ENCODE measurements around the gene CIRBP.

The CIRBP gene

DNA sequence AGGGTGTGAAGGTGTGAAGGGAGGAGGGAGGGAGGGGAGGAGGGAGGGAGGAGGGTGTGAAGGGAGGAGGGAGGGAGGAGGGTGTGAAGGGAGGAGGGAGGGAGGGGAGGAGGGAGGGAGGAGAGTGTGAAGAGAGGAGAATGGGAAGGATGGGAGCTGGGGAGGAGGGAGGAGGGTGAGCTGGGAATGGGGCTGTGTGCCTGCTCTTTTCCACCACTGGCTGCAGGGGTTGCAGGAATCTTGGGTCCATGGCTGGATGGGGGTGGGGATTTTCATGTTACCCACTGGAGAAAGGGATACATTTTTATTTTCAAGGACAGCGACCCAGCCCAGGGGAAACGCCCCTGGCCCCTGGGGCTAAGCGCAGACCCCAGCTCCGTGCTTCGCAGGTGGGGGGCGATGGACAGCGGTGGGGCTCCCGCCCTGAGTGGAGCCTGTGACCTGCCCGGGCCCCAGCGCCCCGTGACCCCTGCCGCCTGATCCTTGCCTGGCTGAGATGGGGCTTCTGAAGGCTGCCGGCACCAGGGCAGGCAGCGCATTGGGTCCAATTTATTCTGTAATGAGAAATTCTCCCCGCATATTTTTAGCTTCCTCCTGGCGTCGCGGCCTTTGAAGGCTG, 13.6 kb downstream of the CIRBP start:
- no peak for DNase-seq

DNA sequence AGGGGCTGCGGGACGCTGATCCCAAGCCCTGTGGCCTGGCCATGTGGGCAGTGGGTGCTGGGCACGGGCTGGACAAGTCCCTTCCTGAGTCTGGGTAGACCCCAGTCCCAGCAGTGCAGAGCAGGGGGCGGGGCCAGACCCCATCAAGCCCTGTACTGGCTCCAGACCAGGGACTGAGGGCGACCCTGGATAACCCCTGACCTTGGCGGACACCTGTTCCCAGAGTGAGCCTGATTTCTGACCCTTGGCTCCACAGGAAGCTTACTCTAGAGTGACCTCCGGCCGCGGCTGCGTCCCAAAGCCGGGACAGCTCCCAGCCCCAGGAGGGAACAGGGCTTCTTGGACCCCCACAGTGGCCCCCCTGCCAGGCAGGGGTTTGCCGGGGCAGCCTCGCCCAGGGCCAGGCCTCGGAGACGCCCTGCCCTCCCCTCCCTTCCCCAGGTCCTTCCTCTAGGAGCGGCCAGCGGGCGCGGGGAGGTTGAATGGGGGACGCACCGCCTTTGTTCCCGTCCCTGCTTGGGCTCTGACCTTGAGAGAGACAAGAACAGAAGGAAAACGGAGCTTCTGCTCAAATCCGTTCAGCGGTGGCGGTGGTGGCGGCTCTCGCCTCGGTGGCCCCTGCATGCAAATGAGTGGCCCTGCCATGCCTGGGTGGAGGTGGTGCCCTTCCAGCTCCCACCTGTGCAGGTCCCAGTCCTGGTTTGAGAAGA, 14.2 kb downstream of the CIRBP start:
- DNase-seq: no peak

DNA sequence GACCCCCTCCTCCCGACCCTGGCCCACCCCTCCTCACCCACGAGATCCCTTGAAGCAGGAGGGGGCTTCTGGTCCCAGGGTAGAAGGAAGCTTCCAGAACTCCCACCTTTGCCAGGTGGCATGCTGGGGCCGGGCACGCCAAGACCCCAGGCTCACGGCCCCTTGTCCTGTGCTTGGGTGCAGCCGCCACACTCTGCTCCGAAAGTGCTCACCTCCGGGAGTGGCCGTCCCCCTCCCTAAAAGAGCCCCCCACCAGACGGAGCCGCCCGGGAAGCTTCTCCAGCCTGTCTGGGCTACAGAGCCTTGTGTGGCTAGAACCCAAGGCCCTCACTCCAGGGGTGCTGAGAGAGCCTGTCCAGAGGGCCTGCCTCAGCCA, 14.8 kb downstream of the CIRBP start:
- no peak for DNase-seq

DNA sequence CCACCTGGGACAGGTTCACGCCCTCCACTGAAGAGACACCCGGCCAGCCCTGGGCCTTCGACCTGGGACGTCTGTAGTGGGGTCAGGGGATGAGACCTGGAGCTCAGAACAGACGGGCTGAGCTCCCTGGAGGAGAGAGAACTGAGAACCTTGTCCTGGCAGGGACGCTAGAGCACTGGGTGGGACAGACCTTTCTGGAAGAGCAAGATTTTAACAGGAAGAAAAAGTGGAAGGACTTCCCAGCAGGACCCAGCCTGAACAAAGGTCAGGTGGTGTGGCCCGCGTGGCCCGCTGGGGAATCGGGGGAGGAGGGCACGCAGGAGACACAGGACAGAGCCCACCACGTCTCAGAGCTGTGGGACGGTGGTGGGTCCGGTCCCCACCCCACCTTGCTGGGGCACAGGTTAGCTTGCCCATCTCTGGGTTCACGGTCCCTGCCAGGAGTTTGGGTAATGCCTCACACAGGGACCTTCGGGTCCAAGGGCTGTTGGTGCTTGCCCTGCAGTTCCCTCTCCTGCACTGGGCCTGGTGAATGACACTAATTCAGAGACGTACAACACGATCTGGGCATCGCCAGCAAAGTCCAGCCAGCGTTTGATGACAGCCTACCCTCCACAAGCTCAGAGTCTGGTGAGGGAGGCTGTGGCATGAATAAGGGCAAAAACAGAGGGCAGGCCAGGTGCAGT, 15.3 kb downstream of the CIRBP start:
- DNase-seq: no peak

DNA sequence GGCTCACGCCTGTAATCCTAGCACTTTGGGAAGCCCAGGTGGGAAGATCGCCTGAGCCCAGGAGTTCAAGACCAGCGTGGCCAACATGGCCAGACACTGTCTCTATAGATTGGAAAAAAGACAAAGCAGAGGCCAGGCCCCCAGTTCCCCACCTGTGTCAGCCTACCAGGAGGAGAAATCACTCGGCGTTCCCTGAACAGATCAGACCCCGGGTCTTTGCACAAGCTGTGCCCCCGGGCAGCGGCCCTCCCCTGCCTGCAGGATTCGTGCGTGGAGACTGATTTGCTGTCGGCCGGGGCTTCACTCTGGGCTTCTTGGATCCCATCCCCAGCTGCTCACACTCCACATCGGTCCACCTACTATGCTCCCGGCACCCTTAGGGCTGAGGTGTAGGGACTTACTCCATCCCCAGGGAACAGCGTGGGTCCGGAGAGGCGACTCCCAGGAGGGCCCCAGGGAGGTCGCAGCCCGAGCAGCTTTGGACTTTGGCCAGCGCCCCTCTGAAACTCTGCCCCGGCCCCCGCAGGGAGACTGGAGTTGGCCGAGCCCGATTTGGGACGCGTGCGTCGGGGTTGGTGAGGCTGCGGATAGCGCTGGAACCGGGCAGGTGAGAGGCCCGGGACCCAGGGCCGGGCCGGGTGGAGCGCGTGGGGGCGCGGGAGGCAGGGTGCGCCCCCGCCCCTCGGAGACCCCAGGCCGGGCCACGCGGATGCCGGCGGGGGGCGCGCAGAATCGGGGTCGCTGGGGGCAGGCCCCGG, 16.0 kb downstream of the CIRBP start:
- no peak for DNase-seq

DNA sequence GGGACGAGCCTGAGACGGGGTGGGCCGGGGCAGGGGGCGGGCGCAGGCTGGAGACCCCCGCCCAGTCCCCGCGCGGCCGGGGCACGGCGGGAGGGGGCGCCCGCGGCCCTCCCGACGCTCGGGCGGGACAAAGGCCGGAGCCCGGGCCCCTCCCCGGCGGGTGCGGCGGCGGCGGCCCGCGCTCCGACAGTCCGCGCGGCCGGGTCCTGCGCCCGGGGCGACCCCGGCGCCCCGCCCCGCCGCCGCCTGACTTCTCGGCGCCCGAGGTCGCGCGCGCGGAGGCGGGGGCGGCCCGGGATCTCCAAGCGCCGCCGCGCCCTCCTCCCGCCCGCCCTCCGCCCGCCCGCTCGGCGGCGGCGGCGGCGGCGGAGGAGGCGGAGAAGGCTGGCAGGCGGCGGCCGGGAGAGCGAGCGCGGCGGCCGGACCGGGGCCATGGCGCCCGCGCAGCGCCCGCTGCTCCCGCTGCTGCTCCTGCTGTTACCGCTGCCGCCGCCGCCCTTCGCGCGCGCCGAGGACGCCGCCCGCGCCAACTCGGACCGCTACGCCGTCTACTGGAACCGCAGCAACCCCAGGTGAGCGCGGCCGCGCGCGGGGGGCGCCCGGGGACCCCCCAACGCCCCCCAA, 16.7 kb downstream of the CIRBP start, which contains the start of gene EFNA2:
Gene EFNA2 (plus strand): TSS at position 137 of the 624 bp plus-strand sequence. CDS start 296 bp downstream, at position 433.
- DNase-seq: no peak

DNA sequence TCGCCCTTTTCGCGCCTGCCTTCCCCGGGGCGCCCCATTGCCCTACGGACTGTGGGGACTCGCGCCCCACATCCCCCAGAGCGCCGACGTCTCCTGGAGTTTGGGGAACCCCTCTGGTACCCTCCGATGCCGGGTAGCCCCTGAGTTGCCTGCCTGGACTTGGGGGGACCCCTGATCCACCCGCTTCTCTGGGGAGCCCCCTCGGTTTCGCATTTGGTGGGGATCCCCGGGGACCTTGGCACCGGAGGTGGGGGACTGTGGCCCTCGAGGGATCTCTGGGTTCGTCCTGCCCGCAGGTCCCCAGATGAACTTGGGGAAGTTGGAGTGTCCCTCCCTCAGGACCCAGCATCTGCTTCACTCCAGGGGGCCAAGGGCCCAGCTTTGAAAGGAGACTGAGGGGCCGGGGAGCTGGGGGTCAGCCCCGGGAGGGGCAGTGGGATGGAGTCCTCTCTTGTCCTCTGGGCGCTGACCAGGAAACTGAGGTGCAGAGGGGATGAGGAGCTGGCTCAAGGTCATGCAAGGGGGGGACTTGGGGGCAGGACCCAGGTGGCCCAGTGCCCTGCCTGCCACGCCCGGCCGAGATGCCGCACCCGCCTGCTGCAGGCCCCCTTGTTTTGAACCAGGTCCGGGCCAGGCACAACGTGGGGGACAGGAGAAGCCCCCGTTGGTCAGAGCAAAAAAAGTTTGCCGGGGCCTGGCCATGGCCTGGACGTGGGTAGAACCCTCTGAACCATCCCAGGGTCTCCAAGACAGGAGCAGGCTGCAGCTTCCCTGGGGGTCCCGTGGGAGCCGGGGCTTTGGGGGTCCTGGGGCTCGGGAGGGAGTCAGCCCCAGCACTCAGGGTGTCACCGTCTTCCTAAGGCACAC, 17.6 kb downstream of the CIRBP start:
- DNase-seq: no peak

DNA sequence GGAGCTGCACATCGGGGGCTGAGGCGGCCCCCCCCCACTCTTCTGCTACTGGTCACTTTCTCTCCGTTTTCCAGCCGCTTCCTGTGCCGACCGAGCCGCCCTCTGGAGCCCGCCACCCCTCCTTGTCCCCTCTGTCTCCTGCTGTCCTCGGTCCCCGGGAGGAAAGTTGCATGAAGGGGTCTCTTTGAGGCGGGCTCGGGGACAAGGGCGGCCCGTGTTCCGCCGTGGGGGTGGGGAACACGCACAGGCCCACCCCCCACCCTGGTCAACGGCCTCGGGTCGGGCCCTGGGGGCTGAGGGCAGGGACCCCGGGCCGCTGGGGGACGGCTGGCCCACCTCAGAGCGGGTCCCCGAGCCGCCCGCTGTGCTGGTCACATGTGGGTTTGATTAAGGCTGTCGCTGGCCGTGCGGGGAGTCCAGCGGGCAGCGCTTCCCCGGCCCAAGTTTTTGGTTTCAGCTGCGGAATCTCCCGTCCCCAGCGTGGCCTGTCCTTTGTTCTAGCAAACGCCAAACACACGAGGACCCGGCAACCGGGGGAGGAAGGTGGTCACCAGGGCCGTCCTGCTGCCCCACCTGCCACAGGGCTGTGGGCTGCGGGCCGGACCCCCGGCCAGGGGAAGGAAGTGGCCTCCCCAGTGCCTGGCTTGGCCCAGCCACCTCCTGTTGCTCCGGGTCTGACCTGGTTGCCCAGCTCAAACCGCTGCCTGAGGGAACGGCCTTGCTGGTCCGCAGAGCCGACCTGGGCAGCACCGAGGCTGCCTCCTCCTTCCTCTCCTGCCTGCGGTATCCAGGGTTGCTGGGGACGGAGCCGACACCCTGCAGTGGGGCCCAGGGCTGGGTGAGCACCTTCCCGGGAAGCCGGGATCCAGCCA, 18.5 kb downstream of the CIRBP start:
- no peak for DNase-seq

DNA sequence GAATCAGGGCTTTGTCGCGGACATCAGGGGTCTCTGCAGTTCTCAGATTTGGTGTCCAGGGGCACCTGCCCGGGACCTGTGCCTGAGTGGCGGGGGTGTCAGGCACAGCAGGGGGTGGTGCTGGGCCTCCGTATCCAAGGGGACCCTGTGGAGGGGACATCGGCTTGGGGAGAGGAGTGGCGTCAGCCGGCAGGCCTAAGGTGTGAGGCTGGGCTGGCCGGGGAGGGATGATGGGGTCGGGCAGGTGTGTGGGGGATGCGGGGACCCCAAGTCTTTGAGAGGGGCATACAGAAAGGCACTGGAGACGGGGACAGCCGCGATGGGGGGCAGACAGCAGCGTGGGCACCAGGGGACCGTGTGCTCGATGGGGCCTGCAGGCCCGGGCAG, 19.1 kb downstream of the CIRBP start:
- DNase-seq: no peak

DNA sequence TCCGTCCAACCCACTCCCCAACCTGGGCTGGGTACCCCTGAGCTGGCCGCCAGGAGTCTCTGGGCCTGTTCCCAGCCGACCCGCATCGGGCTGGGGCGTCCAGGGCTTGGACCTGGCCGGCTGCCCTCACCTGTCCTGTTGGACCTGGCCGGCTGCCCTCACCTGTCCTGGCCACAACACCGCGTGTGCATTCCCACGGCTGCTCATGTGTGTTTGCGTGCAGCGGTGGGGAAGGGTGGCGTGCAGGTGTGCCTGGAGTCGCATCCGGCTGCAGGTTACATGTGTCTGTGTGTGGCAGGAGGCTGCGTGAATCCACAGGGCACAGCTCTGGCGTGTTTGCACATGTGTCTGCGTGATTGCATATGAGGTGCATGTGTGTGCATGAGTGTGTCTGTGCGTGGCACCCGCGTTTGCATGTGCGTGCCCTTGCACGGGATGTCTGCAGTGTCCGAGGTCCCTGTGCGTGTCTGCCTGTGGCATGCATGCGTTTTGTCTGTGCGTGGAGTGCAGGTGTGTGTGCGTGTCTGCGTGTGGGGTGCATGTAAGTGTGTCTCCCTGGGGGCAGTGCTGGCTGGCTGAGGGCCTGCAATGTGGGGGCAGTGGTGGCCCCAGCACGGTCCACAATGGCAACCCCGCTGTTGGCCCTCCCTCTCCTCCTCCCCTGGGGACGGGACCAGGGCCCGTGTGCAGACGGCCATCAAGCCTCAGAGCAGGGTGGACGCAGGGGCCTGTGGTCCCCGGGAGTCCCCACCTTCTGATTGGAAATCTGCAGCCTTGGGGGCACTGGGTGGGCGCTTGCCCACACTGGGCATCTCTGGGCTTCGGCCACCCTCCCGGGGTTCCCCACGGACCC, 19.9 kb downstream of the CIRBP start:
- DNase-seq: no peak

DNA sequence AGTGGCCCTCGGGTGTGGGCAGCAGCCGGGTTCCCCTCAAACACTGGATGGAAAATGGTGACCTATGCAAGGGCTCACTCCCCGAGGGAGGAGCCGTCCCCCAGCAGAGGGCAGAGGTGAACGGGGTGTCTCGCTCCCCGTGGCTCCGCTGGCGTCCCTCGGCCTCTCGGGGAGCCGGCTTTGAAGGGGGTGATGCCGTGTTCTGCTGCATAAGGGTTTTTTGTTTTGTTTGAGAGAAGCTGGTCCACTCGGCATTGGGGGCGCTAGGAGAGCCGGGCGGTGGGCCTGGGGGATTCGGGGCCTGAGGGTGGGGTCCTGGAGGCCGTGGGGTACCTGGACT, 20.5 kb downstream of the CIRBP start:
- no peak for DNase-seq

DNA sequence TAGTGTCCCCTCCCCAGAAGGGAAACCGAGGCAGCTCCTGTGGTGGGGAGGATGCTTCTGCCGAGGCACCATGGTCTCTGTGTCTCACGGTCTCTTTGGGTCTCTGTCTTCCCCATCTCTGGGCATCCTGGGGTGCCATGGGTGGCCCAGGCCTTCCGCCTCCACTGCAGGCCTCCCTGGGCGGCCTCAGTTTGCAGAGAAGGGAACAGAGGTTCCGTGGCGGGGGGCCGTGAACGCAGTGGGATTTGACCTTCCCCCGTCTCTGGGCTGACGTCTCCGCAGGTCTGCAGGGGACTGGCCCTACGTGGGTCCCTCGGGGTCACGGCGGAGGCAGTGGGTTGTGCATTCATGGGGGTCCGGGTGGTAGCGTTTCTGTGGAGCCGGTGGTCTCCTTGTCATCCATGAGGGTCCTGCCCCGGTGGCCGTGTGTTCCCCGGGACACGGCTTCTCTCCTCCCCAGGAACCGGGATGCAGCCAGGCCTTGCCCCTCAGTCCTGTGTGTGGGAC, 21.1 kb downstream of the CIRBP start:
- no peak for DNase-seq

DNA sequence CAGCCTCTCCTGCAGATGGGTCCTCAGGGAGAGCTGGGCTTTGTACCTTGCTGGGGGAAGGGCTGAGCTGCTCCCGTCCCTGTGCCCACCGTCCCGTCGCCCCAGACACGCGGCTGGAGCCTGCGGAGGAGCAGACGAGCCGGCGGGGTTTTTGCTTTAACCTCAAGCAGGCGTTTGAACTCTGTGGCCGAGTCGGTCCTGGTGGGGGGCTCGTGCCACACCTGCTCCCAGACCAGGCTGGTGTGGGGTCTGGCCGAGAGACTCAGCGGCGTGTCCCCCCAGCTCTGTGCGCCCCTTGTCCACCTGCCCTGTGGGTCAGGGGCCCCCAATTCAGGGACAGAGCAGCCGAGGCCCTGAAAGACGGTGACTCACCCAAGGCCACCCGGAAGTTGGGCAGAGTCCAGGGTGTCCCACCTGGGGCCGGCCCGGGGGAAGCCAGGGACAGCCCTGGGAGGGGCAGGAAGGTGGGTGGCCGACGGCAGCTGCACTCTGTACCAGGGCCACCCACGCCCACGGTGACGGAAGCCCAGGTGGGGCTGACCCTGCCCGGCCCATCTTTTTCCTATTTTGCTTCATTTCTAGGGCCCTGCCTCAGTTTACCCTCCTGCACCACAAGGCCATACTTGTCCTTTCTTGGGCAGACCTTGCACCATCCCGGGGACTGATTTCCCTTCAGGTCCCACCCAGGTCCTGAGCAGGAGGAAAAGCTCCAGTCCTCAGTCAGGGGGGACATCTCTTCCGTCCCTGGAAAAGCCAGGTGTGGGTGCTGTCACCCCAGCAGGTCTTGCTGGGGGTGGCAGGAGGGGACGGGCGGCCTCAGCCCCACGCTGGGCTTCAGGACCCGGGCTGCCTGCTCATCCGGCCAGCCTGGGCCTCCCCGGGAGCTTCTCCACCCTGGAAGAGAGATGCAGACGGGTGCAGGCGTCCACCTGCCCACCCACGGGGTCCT, 21.8 kb downstream of the CIRBP start:
- no peak for DNase-seq

DNA sequence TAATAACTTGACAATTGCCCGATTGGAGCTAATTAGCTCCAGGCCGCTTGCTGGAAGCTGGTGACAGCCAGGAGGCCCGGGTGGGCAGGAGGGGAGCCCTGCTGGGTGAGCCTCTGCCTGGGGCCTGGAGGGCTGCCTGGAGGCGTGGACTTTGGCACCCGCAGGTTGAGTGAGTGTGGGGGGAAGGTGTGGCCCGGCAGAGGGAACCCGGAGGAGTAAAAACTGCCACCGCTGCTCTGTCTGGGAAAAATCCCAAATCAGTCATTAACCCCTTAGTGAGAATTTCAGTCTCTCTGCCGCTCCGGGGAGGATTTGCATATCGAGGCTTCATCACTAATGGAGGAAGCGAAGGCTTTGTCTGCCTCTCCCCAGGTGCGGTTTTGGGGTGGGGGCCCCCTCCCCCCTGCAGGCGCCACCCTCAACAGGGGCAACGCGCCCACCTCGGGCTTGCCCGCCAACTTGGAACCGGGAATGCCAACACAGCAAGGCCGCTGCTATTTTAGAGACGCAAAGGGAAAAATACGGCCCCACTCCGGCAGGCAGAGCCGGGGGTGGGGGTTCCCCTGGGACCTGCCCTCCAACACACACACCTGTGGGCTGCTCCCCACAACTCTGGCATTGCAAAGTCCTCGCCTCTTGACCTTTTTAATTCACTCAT, 22.8 kb downstream of the CIRBP start:
- no peak for DNase-seq

DNA sequence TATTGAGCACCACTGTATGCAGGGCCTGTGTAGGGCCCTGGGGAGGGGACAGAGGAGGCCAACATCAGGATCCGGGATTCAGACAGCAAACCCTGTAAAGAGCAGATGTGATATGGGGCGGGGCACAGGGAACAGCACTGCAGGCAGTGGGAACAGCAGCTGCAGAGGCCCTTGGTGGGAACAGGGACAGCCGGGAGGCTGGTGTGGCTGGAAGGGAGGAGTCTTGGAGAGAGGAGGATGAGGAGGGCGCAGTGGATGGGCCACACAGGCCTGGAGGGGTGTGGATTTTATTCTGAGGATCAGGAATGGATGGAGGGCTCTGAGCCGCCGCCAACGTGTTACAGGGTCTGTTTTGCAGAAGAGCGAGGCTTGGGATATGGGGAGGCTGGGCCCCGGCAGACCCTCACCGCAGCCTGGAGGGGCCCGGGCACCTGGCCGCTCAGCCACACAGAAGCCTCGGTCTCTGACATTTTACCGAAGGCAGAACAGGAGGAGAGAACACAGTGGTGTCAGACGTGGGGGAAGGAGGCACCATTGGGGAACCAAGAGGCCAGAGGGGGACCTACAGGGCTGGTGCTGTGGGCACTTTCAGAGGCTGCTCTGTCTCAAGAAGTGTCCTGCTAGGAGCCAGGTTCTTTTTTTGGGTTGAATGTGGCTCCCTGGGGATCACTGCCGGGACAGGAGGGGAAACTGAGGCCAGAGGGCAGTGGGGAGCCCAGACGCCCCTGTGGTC, 23.5 kb downstream of the CIRBP start:
- no peak for DNase-seq

DNA sequence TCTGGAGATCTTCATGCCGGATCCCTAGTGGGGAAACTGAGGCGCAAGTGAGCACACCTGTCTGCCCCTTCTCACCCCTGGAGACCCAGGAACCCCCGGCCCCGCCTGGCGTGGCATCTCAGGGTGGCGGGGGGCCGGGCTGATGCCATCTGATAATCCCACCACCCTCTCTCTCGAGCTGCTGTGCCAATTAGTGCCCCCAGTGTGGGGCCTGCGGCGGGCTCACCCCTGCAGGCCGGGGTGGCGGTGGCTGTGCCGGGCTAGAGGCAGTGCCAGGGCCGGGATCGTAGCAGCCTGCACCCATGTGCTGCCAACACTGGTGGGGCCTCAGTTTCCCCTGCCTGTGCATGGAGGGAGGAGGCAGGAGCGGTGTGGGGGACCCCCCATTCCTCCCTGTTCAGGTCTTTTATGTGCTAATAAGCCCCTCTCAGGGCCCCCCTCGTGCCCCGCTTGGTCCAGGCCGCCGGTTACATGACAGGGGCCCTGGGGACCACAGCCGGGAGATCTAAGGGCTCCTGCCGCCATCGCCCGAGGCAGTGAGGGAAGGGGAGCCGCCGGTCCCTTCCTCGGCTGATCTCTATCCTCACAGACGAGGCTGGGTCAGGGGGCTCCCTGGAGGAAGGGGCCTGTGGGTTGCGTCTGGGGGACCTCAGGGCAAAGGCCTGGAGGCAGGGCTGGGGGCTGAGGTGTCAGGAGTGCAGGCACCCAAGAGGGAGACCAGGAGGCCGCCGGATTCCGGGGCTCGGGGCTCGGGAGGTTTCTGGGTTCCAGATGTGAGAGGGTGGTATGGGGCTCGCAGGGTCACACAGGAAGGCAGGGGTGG, 24.9 kb downstream of the CIRBP start:
- DNase-seq: no peak
